OCI-M2 (cell line): ENCODE measurements around the gene PLPP1.

Experiments
- DNase-seq: peaks from one replicate; lab custom pipeline; 2025; ENCODE audit not compliant: unreplicated experiment; lab: John Stamatoyannopoulos, UW

PLPP1 gene

GRCh38 chr5:55451976-55452375 lies 82.8 kb downstream of the PLPP1 start:
- no peak for DNase-seq

GRCh38 chr5:55450050-55450765 lies 84.6 kb downstream of the PLPP1 start:
- no peak for DNase-seq

GRCh38 chr5:55446640-55447351 lies 88.0 kb downstream of the PLPP1 start:
- no peak for DNase-seq

- DNase-seq, result no peak
These were observed 89.0 kb downstream of the PLPP1 start for GRCh38 chr5:55445791-55446190.

DNA sequence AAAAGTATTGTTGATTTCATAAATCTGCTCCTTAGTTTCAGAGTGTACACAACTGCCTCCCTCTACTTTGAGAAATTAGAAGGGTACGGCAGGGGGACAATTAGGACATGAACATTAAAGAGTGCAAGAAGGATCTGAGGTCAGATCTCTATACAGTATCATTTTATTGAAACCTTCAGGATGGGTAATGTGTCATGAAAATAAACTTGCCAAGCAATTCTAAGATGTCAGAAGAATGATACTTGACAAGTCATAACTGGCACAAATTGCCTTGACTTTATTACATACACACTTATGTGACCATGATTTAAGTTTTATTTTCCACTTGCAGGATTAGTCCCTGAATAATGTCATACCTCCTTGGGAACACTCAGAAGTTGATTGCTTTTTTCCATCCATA lies 92.8 kb downstream of the PLPP1 start:
- DNase-seq, result no peak

DNA sequence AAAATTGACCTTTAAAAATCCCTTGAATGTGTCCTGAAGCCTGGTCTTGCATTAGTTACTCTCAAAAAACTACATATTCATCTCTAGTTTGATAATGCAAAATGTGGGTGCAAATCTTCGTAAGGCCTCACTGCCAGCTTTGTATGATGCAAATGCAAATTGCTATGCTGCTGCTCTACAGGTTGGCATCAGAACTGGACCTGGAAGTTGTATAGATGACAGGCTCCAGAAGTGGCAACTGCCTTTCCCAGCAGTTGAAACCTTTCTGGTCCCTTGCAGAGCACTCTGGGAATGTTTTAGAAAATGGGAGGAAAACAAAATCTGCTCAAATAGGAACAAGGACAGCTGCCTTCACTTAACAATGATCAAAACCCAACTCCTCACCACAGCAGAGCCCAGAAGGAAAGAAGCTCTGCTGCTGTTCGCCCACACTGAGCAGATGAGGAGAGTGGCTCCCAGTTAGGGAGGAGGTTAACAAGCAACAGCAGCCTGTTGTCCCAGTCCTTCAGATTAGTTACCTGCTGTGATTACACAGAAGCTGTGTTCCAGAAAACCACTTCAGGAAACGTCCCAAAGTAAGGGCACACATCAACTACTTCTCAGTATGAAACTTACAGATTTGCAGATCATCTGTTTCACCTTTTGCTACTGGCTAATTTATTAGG lies 93.5 kb downstream of the PLPP1 start:
- no peak for DNase-seq

GRCh38 chr5:55440188-55440646 lies 94.5 kb downstream of the PLPP1 start:
- DNase-seq, result no peak

GRCh38 chr5:55438998-55439397 lies 95.8 kb downstream of the PLPP1 start:
- no peak for DNase-seq

DNA sequence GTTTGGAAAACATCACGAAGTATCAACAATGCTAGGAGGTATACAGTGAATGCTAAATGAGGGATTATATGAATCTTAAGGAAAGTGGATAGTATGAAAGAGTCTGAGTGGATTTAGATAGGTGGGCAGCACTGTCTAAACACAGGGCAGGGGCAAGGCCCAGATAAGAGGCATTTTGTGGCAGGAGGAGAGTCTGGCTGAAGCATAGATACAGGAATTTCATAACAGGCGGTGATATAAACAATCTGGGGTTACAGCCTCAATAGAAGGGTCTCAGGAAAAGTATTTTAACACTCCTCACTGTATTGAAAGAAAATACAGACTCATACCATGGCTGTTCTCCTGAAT lies 96.9 kb downstream of the PLPP1 start:
- DNase-seq, result no peak

- no peak for DNase-seq
These were observed 97.3 kb downstream of the PLPP1 start for GRCh38 chr5:55437452-55437851.

- DNase-seq, result no peak
These were observed 102.2 kb downstream of the PLPP1 start for GRCh38 chr5:55432549-55432948.

DNA sequence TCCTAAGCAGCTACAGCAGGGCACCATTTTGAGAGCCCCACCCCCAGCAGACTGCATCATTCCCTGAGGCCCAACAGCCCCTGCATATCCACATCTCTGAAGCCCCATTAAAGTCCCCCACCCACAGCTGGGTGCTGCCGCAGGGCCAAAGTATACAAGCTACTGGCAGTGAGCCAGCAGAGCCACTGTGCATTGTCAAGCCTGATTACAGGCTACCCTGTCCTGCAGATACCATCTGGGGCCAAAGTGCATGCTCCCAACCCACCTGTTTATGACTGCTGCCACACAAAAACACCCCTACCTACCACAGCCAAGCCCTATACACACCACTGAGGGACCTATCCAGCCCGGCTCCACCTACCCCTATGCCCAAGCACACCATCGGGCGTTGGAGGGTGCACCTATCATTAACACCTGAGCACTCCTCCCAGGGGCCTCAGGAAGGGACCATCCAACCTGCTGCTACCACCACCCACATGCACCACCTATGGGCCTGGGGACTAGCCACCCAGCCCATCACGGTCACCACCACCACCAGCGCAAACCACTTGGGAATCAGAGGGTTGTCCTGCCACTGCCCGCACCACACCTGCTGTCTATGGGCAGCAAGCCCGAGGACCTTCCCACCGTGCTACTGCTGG lies 105.0 kb downstream of the PLPP1 start:
- no peak for DNase-seq

DNA sequence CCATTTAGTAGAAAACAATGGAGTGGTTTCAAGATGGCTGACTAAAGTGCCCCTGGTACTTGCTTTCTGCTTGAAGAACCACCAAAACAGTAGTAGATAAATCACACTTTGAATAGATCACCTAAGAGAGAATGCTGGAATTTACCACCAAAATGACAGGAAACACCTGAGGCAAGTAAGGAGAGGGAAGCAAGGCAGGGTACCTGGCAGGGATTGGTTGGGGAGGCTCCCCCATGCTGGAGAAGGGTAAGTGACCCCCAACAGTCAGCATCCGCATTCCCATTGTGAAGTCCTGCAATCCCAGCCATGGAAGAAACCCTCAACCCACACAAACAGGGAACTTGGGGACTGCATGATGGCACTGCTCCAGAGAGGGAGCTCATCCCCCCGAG lies 105.5 kb downstream of the PLPP1 start:
- DNase-seq, result no peak

GRCh38 chr5:55427157-55427556 lies 107.6 kb downstream of the PLPP1 start:
- DNase-seq, result no peak

DNA sequence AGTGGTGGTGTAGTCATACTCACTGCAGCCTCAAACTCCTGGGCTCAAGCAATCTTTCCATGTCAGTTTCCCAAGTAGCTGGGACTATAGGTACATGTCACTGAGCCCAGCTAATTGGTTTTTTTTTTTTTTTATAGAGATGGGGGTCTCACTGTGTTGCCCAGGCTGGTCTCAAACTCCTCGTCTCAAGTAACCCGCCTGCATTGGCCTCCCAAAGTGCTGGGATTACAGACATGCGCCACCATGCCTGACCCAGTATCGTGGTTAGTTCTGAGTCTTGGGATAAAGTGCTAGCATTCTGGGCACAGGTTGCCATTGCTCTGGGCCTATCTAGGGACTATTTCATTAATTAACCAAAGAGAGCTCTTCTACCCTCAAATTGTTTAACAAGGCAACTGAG lies 108.3 kb downstream of the PLPP1 start:
- no peak for DNase-seq

DNA sequence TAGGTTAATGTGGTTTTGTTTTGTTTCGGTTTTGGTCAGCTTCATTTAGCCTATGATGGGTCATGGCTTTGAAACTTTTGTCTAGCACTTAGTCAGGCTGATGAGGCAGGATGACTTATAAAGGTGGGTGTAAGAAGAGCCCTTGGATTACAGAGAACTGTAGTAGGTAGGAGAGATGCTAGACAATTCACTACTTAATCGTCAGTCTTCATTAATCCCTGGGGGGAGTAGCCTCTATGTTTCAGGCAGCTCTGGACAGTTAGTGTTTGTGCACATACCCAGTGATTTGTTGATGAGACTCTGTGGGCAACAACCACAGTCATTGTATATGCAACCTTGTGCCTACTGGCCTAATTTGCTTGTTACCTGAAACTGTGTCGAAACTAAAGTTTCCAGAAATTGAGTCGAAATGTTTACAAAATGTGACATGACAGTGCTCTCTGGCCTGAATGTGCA lies 113.7 kb downstream of the PLPP1 start:
- DNase-seq, result no peak

DNA sequence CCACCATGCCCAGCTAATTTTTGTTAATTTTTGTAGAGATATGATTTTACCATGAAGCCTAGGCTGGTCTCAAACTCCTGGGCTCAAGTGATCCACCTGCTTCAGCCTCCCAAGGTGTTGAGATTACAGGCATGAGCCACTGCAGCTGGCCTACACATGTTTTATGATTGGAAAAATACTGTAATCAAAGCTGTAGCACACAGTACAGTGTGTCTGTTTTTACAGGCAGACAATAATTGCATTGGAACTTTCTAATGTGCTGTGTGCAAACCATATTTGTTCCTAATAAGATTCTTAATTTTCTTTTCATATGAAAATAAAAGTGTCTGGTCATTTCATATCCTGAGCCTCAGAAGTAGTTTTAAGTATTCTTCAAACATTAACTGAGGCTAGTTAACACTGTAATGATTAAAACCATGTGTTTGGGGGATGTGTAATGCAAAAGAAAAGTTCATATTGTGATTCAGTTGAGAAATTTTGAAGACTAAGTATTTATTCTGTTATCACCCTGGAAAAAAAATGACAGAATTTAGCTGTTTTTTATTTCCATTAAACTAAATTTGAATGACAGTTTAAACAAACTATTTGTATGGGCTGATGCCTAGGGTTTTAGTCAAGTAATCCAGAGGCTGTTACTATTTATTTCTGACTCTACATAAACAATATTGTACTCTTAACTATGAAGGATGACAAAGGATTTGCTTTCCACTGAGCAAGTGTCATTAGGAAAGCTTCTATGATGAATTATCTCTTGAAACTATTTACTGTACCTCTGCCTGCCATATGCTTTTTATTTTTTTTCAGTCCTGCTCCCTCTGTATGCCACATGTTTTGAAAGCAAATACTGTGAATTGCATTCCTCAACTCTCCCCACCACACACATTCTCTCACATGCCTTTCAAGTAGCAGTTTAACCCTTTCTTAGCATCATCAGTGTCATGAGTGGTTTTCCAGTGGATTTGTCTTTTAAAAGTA lies 115.5 kb downstream of the PLPP1 start:
- DNase-seq, result no peak

GRCh38 chr5:55416306-55416705 lies 118.5 kb downstream of the PLPP1 start:
- no peak for DNase-seq

DNA sequence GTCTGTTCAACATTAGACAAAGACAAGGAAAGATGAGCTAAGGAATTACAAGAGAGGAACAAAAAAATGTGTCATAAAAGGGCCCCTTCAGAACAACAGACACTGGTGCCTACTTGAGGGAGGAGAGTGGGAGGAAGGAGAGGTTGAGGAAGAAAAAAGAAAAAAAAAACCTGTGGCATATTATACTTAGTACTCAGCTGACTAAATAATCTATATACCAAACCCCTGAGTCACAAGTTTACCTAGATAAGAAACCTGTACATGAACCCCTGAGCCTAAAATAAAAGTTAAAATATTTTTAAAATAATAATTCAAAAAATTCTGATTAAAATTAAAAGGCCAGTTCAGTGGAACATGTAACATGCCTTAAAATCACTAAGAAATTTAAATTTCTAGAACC lies 119.7 kb downstream of the PLPP1 start:
- no peak for DNase-seq

DNA sequence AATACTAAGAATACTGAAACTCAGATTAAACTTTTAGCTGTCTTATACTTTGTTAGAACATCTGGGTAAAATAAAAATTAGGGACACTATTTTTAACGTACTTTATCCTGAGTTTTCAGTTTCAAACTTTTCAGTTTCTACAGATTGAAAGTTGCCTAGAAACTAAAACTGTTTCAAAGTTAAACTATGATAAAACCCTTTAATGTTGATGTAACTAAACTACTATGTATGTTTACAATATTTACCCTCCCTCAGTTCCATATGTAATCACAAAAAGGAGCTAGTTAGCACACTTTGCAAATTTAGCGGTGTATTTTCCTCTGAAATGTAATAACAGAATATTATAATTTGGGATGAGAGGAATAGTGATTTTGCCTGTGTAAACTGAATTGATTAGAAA lies 121.1 kb downstream of the PLPP1 start:
- DNase-seq, result no peak

- DNase-seq, result no peak
These were observed 122.9 kb downstream of the PLPP1 start for GRCh38 chr5:55411876-55412275.
